Stomach (tissue), 9 donors: ENCODE measurements around the gene GRK3. TPM values are rescaled to one million over a fixed set of nuclear protein-coding genes. Genes with fewer than 3 reads are reported as not detected.
"Not testable (repeated sequence)": the region's sequence is repeated elsewhere in the genome, so short reads cannot be mapped to it uniquely, and the experiment has no call there.

ENCODE experiments used
- DNase-seq, 2 donors: peaks; one replicate each; pipeline versions ENCODE4 v3.0.0 to v3.0.0-alpha.2; 2013 to 2019
- H3K27ac ChIP-seq, 5 donors: fragments of 200-600 bp in 4 of 5; sonication (generic) in 4 of 5; one replicate each; pipeline ENCODE4 v1.5.1; 2013 to 2019; ENCODE audit warnings: mild to moderate bottlenecking in 1 of 5, moderate library complexity in 1 of 5
- H3K27me3 ChIP-seq, 3 donors: fragments of 200-600 bp; sonication (generic); one replicate each; pipeline ENCODE4 v1.5.1; 2017 to 2019; ENCODE audit warnings: mixed run types in 1 of 3
- H3K36me3 ChIP-seq, 4 donors: fragments of 200-600 bp; sonication (generic); 1 replicate in 3 of 4; 2 replicates in 1 of 4; pipeline ENCODE4 v1.5.1; 2016 to 2019
- H3K4me1 ChIP-seq, 4 donors: fragments of 200-600 bp; sonication (generic); one replicate each; pipeline ENCODE4 v1.5.1; 2016 to 2019
- H3K4me3 ChIP-seq, 4 donors: fragments of 200-600 bp; sonication (generic) in 3 of 4; one replicate each; pipeline ENCODE4 v1.5.1; 2016 to 2019; ENCODE audit warnings: mild to moderate bottlenecking in 1 of 4
- H3K9me3 ChIP-seq, 4 donors: fragments of 200-600 bp; sonication (generic); one replicate each; pipeline ENCODE4 v1.5.1; 2016 to 2019
- EP300 ChIP-seq: sonication (generic); formaldehyde crosslinking; IDR thresholded peaks from one replicate; pipeline ENCODE4 v1.6.1; 2017; ENCODE audit warnings: antibody characterized with exemption
- POLR2A ChIP-seq, 4 donors: fragments of 450-650 bp; IDR thresholded peaks; one replicate each; pipeline ENCODE4 v1.6.1; 2016; ENCODE audit warnings: antibody characterized with exemption in 4 of 4, control low read depth in 2 of 4, mild to moderate bottlenecking in 1 of 4, moderate library complexity in 1 of 4
- POLR2AphosphoS5 ChIP-seq, 3 donors: sonication (generic); formaldehyde crosslinking; IDR thresholded peaks; one replicate each; pipeline ENCODE4 v1.6.1; 2016; ENCODE audit warnings: antibody characterized with exemption in 3 of 3
- WGBS, 5 donors: extraction: QIAGEN DNeasy Blood & Tissue Kit in 3 of 5; methylation state at CpG; one replicate each; pipeline versions ENCODE4 v1.1.5 to v1.1.7; 2013 to 2018; 5-methylcytosine and 5-hydroxymethylcytosine counted together
- intact Hi-C: fragments of 100-400 bp; cut with DNase I; formaldehyde crosslinking; loops from one replicate; pipeline ENCODE4 v1.15.1; 2023; ENCODE audit warnings: low total_unique reads
- polyA plus RNA-seq, 3 donors: library from polyadenylated mRNA; stranded (reverse); fragments of 200-250 nt; gene quantifications; one replicate each; pipeline ENCODE4 v1.2.3, GENCODE V29; 2013
- total RNA-seq, 5 donors: library from RNA; depleted of rRNA; stranded (reverse); fragments of >200 nt; gene quantifications; one replicate each; pipeline versions ENCODE4 v1.1.0 to v1.2.3, GENCODE V29; 2014 to 2016
- TF ChIP-seq, protein P1 (sequence below), 7 experiments: fragments of 450-650 bp in 4 of 7; fragments of 200-600 bp in 3 of 7; sonication (generic) in 3 of 7; IDR thresholded peaks; one replicate each; pipeline ENCODE4 v1.5.1; 2016 to 2019; ENCODE audit warnings: antibody characterized with exemption in 7 of 7, control low read depth in 2 of 7, mild to moderate bottlenecking in 1 of 7
- donor health status: healthy with polysubstance abuse.
- donor health status: Bipolar disorder and iron deficiency.
- donor health status: healthy.

Gene GRK3
- total and polyA plus RNA-seq, 8 donors = 0.87 to 29.5 (median 4.1) TPM

DNA sequence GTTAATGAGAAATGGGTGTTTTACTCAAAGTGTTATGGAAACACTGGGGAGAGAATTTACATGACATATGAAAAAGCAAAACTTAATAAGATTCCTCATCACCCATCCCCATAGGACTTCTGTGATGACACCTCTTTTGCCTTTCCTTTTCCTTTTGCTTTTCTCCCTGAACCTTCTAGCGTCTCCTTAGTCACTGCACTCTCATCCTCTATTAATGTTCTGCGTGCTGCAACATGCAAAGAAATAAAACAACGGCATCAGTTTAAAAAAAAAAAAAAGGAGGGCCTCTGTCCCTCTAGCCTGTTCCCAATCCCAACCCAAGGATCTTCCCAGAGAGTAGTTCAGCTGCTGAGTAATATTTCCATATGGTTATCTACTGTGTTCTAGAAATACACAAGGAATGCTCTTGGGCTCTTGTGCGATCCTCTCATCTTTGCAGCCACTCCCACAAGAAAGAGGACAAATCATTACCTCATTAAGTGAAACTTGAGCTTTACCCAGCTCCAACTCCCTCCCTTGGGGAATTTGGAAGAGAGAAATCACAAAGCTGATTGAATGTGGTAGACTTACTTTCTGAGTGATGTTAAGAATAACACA, 34.8 kb upstream of the GRK3 start:
- H3K4me3 ChIP-seq, H3K36me3 ChIP-seq, DNase-seq, H3K27ac ChIP-seq, H3K27me3 ChIP-seq, intact Hi-C loops, H3K4me1 ChIP-seq: not testable (repeated sequence)
- H3K9me3 ChIP-seq = peaks cover 0 to 12% (median 9%) of the 10 kb centered on the region in 4 donors
- 82 to 97% (median 87%) methylated on average over 4 of the region's 4 CpGs for WGBS, 5 donors

DNA sequence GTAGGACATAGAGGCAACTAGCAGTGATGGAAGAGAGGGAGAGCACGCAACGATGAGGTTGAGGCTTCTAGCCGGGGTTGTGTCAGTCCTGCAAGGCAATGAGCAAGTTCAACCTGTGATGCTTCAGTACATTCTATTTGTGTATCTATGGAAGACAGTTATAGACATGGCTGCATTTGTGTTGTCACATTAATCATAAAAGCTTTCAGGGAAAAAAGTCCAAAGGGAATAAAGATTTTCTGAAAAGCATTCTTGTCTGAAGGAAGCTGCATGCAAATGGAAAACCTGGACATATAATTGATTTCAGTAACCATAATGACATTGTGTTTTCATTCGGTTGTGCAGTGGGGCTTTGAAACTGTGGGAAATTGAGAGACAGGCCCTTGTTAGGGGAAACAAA, 32.8 kb upstream of the GRK3 start:
- WGBS, 5 donors = 75 to 97% (median 95%) methylated on average over 3 to 4 of the region's 4 CpGs
- H3K9me3 ChIP-seq, intact Hi-C loops, H3K36me3 ChIP-seq, DNase-seq, H3K27me3 ChIP-seq, H3K27ac ChIP-seq, H3K4me1 ChIP-seq, H3K4me3 ChIP-seq: not testable (repeated sequence)

DNA sequence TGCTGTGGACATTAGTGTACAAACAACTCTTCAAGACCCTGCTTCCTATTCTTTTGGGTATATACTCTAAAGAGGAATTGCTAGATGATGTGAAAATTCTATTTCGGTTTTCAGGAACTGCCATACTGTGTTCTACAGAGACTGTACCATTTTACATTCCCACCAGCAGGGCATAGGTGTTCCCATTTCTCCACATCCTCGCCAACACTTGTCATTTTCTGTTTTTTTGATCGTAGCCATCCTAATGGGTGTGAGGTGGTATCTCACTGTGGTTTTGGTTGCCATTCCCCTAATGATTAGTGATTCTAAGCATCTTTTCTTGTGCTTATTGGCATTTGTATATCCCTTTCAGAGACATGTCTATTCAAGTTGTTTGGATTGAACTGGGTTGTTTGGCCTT, 29.8 kb upstream of the GRK3 start:
- 85 to 95% (median 93%) methylated on average over 3 of the region's 3 CpGs for WGBS, 5 donors
- no peaks in the 10 kb centered on the region for H3K4me1 ChIP-seq
- H3K36me3 ChIP-seq = no peaks in the 10 kb centered on the region
- no peaks in the 10 kb centered on the region for H3K9me3 ChIP-seq
- no peak overlapping the region for H3K4me3 ChIP-seq
- H3K27ac ChIP-seq = no peak overlapping the region
- H3K27me3 ChIP-seq = no peaks in the 10 kb centered on the region
- intact Hi-C loops = no loop called here
- TF ChIP-seq, protein P1, sequence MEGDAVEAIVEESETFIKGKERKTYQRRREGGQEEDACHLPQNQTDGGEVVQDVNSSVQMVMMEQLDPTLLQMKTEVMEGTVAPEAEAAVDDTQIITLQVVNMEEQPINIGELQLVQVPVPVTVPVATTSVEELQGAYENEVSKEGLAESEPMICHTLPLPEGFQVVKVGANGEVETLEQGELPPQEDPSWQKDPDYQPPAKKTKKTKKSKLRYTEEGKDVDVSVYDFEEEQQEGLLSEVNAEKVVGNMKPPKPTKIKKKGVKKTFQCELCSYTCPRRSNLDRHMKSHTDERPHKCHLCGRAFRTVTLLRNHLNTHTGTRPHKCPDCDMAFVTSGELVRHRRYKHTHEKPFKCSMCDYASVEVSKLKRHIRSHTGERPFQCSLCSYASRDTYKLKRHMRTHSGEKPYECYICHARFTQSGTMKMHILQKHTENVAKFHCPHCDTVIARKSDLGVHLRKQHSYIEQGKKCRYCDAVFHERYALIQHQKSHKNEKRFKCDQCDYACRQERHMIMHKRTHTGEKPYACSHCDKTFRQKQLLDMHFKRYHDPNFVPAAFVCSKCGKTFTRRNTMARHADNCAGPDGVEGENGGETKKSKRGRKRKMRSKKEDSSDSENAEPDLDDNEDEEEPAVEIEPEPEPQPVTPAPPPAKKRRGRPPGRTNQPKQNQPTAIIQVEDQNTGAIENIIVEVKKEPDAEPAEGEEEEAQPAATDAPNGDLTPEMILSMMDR (IDR thresholded peaks at IDR 0.05) = no peak
- TF ChIP-seq POLR2A (IDR thresholded peaks at IDR 0.05) = no peak
- no peak for TF ChIP-seq POLR2AphosphoS5 (IDR thresholded peaks at IDR 0.05)
- TF ChIP-seq EP300 = no peak
- DNase-seq = no peak

DNA sequence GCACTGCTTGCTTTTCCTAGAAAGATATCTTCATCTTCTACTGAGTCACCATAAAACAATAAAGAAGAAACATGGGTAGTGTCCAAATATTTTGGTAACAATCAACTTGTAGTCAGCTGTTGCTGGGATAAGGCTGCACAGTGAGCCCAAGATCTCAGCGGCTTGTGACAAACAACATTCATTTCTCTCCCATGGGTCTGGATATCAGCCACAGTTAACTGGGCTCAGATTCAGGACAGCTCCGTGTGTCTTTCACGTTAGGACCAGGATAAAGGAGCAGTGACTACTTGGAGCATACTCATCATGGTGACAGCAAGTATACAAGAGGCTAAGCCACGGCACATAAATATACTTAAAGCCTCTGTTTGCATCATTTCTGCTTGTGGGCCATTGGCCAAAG, 27.9 kb upstream of the GRK3 start:
- H3K9me3 ChIP-seq = no peaks in the 10 kb centered on the region
- H3K4me1 ChIP-seq = no peaks in the 10 kb centered on the region
- 57 to 71% (median 59%) methylated on average over 4 of the region's 4 CpGs for WGBS, 5 donors
- no peak overlapping the region for H3K27ac ChIP-seq
- DNase-seq = no peak
- intact Hi-C loops = no loop called here
- TF ChIP-seq POLR2AphosphoS5 (IDR thresholded peaks at IDR 0.05) = no peak
- no peak for TF ChIP-seq POLR2A (IDR thresholded peaks at IDR 0.05)
- TF ChIP-seq, protein P1 (IDR thresholded peaks at IDR 0.05) = no peak
- TF ChIP-seq EP300 = no peak
- no peaks in the 10 kb centered on the region for H3K27me3 ChIP-seq
- no peak overlapping the region for H3K4me3 ChIP-seq
- H3K36me3 ChIP-seq = no peaks in the 10 kb centered on the region

DNA sequence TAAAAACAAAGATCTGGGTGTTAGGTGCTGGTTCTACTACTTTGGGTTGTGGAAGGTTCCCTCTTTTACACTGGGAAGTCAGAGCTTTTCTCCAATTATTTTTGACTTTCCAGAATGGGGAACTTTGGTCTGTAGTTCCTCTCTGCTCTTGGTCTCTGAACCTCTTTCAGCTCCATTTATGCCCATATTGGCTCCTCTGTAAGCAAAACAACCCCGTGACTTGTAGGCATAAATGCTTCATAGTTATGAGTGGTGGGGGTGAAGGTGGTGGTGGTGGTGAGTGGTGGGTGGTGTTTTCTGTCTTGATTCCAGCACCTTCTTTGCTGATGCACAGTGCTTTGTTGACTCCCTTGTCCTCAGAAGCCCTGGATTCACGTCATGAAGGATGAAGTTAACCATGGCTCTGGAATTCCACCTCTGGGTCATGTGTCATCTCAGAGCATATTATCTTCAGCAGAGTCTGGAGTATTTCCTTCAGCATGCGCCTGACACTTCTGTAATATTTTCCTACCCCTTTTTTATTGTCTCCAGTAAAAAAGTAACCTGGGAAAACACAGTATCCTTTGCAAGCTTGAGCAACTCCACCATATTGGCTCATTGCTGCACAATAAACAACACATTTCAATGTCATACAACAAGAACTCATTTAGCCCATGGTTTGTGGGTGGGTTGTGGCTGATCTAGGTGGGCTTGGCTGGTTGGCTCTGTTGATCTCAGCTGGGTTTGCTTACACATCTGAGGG, 24.1 kb upstream of the GRK3 start:
- intact Hi-C loops = no loop called here
- Histone ChIP-seq H3K4me3 (no peak overlapping the region), H3K4me1 (no peaks in the 10 kb centered on the region), H3K9me3 (no peaks in the 10 kb centered on the region), H3K36me3 (no peaks in the 10 kb centered on the region), H3K27ac (no peak overlapping the region), H3K27me3 (no peaks in the 10 kb centered on the region)
- WGBS, 5 donors = 67 to 92% (median 78%) methylated on average over 3 of the region's 3 CpGs
- DNase-seq = no peak
- no peak for TF ChIP-seq EP300
- TF ChIP-seq, protein P1 (IDR thresholded peaks at IDR 0.05) = no peak
- TF ChIP-seq POLR2A (IDR thresholded peaks at IDR 0.05) = no peak
- TF ChIP-seq POLR2AphosphoS5 (IDR thresholded peaks at IDR 0.05) = no peak
